ENCODE data around the gene SEMA3D. TPM values are rescaled to one million over a fixed set of nuclear protein-coding genes. Genes with fewer than 3 reads are reported as not detected.

The SEMA3D gene
- total RNA-seq, 1 donor from 2014 or later = 0.50 TPM

DNA sequence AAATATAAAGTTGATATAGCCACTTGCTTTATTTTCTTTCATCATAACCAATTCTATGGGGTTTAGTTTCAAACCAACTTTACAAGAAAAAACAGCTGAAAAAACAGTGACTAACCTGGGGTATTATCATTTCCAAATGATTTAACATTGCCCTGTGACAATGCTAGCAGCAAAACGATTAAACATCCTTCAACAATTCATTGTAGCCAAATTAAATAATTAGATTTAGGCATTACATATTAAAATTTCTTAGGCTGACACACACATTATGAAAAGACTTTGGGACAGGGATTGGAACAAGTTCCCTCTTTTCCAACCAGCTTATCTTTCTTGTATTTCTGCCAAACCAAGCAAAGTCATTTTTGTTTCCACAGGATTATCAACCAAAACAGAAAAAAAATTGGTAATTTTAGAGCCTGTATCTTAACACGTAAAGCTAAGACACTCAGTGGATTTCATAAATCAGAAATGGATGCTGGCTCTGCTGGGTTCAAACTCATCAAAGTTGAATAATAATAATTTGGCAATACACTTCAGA is 84.0 kb downstream of the SEMA3D start:
- Histone ChIP-seq H3K36me3 (ENCODE audit: control insufficient read depth, insufficient read depth, low read length) (no peaks in the 10 kb centered on the region), H3K27me3 (ENCODE audit: control insufficient read depth, insufficient read depth, low read length) (no peaks in the 10 kb centered on the region), H3K4me3 (ENCODE audit: low read depth, low read length) (no peak overlapping the region)
- TF ChIP-seq, protein P1, sequence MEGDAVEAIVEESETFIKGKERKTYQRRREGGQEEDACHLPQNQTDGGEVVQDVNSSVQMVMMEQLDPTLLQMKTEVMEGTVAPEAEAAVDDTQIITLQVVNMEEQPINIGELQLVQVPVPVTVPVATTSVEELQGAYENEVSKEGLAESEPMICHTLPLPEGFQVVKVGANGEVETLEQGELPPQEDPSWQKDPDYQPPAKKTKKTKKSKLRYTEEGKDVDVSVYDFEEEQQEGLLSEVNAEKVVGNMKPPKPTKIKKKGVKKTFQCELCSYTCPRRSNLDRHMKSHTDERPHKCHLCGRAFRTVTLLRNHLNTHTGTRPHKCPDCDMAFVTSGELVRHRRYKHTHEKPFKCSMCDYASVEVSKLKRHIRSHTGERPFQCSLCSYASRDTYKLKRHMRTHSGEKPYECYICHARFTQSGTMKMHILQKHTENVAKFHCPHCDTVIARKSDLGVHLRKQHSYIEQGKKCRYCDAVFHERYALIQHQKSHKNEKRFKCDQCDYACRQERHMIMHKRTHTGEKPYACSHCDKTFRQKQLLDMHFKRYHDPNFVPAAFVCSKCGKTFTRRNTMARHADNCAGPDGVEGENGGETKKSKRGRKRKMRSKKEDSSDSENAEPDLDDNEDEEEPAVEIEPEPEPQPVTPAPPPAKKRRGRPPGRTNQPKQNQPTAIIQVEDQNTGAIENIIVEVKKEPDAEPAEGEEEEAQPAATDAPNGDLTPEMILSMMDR (IDR thresholded peaks at IDR 0.05; ENCODE audit: insufficient read depth, low read length, poor library complexity, severe bottlenecking) = no peak
- no peak for DNase-seq (ENCODE audit: low read depth)

- TF ChIP-seq, protein P1 (IDR thresholded peaks at IDR 0.05; ENCODE audit: insufficient read depth, low read length, poor library complexity, severe bottlenecking) = no peak
- no peak for DNase-seq (ENCODE audit: low read depth)
- no peaks in the 10 kb centered on the region for H3K27me3 ChIP-seq (ENCODE audit: control insufficient read depth, insufficient read depth, low read length)
- no peak overlapping the region for H3K4me3 ChIP-seq (ENCODE audit: low read depth, low read length)
- H3K36me3 ChIP-seq (ENCODE audit: control insufficient read depth, insufficient read depth, low read length) = no peaks in the 10 kb centered on the region
These were observed 85.5 kb downstream of the SEMA3D start for GRCh38 chr7:85101347-85101746.

DNA sequence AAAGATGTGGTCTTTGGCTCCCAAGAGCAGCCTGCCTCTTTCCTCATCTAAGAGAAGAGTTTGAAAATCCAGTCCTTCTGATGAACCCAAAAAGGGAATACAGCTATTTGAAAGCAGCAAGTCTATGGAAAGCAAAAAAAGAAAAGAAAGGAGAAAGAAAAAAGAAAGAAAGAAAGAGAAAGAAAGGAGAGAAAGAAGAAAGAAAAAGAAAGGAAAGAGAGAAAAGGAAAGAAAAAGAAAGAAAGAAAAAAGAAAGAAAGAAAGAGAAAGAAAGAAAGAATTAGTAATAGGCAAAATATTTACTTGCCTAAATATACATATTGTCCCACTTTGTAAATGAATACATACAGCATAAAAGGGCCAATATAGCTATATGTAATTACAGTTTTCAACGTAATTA is 89.0 kb downstream of the SEMA3D start:
- Histone ChIP-seq H3K4me3 (ENCODE audit: low read depth, low read length) (no peak overlapping the region), H3K27me3 (ENCODE audit: control insufficient read depth, insufficient read depth, low read length) (no peaks in the 10 kb centered on the region), H3K36me3 (ENCODE audit: control insufficient read depth, insufficient read depth, low read length) (no peaks in the 10 kb centered on the region)
- TF ChIP-seq, protein P1 (IDR thresholded peaks at IDR 0.05; ENCODE audit: insufficient read depth, low read length, poor library complexity, severe bottlenecking) = no peak
- no peak for DNase-seq (ENCODE audit: low read depth)

GRCh38 chr7:85095806-85096205 is 91.0 kb downstream of the SEMA3D start:
- TF ChIP-seq, protein P1 (IDR thresholded peaks at IDR 0.05; ENCODE audit: insufficient read depth, low read length, poor library complexity, severe bottlenecking) = no peak
- H3K36me3 ChIP-seq (ENCODE audit: control insufficient read depth, insufficient read depth, low read length) = no peaks in the 10 kb centered on the region

GRCh38 chr7:85095366-85095765 is 91.5 kb downstream of the SEMA3D start:
- H3K27me3 ChIP-seq (ENCODE audit: control insufficient read depth, insufficient read depth, low read length) = no peaks in the 10 kb centered on the region
- TF ChIP-seq, protein P1 (IDR thresholded peaks at IDR 0.05; ENCODE audit: insufficient read depth, low read length, poor library complexity, severe bottlenecking) = no peak
- no peak for DNase-seq (ENCODE audit: low read depth)

More at GRCh38 chr7:85095806-85096205, 91.0 kb downstream of the SEMA3D start:
- Histone ChIP-seq H3K27me3 (ENCODE audit: control insufficient read depth, insufficient read depth, low read length) (no peaks in the 10 kb centered on the region), H3K4me3 (ENCODE audit: low read depth, low read length) (no peak overlapping the region)
- no peak for DNase-seq (ENCODE audit: low read depth)

GRCh38 chr7:85094046-85094725 is 92.7 kb downstream of the SEMA3D start:
- Histone ChIP-seq H3K27me3 (ENCODE audit: control insufficient read depth, insufficient read depth, low read length) (no peaks in the 10 kb centered on the region), H3K36me3 (ENCODE audit: control insufficient read depth, insufficient read depth, low read length) (no peaks in the 10 kb centered on the region), H3K4me3 (ENCODE audit: low read depth, low read length) (no peak overlapping the region)
- TF ChIP-seq, protein P1 (IDR thresholded peaks at IDR 0.05; ENCODE audit: insufficient read depth, low read length, poor library complexity, severe bottlenecking) = no peak
- DNase-seq (ENCODE audit: low read depth) = no peak

More at GRCh38 chr7:85095366-85095765, 91.5 kb downstream of the SEMA3D start:
- Histone ChIP-seq H3K4me3 (ENCODE audit: low read depth, low read length) (no peak overlapping the region), H3K36me3 (ENCODE audit: control insufficient read depth, insufficient read depth, low read length) (no peaks in the 10 kb centered on the region)

Measured in kidney epithelial cell (primary cell).